CD4-positive, alpha-beta T cell treated with Interferon alpha-2 for 1 hour (primary cell): ENCODE results near the gene GLG1.
"Not testable (repeated sequence)": the region's sequence is repeated elsewhere in the genome, so short reads cannot be mapped to it uniquely, and the experiment has no call there.

ENCODE experiments used
- DNase-seq, 2 donors: peaks; one replicate each; pipeline ENCODE4 v3.0.0-alpha.2; 2020 to 2022

GLG1 gene

DNA sequence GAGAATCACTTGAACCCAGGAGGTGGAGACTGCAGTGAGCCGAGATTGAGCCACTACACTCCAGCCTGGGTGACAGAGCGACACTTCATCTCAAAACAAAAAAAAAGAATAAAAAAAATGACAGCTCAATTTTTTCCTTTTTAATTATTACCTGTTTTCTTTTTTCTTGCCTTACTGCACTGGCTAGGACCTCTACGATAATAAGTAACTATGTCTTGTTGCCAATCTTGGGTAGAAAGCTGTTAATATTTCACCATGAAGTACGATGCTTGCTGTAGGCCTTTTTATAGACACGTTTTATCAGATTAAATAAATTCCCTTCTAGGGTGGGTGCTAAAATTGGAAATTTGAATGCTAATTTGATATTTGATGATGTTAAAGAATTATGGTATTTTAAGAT is 82.8 kb downstream of the GLG1 start:
- DNase-seq, result no peak

DNA sequence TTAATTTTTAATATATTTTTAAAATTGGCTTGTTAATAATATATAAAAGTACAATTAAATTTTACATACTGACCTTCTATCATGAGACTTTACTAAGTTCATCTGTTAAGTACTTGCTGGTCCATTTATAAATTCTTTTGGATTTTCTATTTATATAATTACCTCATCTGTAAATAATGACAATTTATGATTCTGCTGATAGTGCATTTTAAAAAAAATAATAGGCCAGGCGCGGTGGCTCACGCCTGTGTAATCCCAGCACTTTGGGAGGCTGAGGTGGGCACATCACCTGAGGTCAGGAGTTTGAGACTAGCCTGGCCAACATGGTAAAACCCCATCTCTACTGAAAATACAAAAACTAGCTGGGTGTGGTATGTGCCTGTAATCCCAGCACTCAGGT is 83.2 kb downstream of the GLG1 start:
- DNase-seq, result not testable (repeated sequence)

DNA sequence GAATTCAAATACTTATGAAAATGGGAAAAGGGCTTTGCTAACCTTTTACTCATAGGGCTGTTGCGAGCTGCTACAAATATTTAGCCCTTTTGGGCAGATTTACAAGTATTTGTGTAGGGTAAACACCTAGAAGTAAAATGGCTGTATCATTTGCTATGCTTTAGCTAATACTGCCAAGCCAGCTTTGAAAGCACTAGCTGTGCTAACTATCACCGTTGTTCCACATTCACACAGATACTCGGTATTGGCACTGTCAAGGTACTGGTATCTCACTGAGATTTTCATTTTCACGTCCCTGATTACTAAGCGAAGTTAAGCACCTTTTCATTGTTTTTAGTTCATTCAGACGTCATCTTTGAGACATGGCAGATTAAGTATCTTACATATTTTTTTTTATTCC is 84.8 kb downstream of the GLG1 start:
- no peak for DNase-seq

DNA sequence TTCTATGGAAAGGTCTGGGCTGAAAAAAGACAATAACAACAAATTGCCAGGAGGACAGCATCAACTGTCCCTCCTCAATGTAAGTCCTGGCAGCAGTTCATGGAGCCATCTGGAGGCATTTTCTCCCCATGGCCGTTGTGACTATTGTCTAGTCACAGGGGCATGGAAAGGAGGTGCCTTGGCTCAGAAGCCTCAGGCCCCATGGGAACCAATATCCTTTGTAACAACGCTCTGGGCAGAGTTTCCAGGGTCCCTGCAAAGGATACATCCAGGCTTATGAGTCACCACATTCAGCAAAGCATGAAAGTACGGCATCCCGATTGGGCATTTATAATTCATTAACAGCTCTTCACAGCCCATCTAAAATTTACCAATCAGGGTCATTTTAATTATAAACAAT is 85.2 kb downstream of the GLG1 start:
- DNase-seq, result no peak

DNA sequence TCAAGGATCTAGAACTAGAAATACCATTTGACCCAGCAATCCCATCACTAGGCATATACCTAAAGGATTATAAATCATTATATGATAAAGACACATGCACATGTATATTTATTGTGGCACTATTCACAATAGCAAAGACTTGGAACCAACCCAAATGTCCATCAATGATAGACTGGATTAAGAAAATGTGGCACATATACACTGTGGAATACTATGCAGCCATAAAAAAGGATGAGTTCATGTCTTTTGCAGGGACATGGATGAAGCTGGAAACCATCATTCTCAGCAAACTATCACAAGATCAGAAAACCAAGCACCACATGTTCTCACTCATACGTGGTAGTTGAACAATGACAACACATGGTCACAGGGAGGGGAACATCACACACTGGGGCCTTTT is 88.0 kb downstream of the GLG1 start:
- DNase-seq, result not testable (repeated sequence)

DNA sequence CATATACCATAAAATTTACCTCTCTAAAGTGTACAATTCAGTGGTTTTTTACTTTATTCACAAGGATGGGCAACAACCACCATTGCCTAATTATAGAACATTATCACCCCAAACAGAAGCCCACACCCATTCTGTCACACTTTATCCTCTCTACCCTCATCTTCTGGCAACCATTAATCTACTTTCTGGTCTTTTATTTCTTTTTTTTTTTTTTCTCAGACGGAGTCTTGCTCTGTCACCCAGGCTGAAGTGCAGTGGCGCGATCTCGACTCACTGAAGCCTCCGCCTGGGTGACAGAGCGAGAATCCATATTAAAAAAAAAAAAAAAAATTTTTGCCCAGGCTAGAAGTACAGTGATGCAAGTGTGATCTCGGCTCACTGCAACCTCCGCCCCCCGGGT is 95.0 kb downstream of the GLG1 start:
- no peak for DNase-seq

DNA sequence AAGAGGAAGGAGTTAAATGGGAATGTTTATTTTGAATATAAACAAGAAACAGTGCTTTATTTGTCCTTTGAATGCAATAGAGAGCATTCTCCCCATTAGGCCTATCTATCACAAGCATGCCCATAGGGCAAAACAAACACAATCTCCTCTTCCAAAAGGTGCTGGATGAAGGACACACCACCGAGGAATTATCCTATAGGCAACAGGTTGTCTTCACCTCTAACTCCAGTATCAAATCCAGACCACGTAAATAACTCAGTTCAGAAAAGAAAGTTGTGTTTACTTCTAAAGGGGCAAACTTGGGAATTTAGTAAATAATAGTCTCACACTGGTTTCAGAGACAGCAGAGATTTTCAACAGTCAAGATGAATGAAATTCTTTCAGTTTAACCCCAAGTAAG is 101.9 kb downstream of the GLG1 start:
- no peak for DNase-seq

DNA sequence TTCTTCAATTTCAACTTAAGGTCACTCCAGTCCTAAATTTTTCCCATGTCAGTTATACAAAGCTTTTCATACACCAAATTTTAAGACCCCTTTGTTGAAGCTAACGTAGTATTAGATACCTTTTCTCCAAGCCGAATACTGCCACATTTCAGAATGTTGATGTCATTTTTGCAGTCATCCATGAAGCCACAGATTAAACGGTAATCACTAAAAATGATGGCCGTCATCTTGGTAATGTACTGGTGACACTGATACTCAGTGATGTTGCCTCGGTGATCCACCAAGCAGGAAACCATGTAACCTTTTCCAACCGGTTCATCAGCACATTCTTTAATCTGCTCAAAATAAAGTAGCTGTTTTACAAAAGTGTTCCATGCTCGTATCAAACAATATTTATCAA is 103.5 kb downstream of the GLG1 start:
- no peak for DNase-seq

DNA sequence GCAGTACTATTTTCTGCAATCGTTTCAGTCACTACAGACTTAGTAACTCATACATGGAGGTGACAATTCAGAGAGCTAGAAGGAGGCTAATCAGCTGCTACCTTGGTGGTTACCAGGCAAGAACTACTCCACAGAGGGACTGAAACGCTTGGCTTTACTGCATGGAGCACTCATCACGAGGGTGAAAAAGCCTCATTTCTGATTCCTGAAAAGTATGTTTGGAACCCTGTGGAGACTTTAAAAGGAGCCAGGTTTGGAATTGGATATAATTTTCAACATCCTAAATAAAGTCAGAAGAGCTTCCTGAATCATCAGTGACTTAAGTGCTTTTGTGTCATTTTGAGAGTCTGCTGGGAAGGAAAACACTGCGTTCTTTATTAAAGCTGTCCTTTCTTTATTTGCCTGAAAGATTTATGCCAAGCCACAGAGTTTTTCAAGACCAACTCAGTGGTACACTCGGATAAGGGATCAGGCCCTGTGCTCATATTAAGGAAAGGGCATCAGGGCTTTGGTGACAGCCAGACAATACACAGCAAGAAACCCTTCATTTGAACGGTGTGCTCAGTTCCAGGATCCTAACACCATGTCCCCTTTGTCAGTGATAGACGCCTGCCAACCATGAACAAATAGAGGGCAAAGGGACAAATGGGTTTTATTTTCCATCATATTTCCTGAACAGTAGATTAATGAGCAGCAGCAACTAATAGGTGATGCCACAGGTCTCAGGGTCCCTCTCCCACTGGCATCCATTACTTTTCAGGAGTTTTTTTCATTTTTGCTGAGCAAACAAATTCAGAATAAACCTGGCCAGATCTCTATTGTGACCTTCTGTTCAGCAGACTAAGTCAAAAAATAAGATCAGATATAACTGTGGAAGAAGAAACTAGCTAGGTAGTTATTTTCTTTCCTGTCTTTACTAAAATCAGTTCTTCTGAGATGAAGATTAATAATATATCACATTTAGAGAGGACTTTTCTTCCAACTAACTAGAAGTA is 105.1 kb downstream of the GLG1 start:
- no peak for DNase-seq

DNA sequence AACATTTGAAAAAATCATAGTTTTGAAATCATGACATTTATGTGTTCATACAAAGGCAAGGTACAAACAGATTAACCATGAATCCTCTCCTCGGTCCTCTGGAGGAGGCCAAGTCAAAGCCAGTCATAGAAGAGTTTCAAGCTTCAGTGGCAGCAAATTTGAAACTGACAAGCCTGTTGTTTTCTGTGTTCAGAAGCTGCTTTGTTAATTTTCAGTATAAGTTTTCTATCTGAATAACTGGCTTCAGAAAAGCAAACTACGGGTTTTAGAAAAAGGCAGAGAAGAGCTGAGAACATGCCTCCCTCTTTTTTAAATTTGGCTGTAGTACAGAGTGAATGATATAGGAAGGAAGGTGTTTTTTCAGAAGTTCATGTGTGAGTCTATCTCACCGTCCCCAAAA is 106.0 kb downstream of the GLG1 start:
- DNase-seq, result no peak

DNA sequence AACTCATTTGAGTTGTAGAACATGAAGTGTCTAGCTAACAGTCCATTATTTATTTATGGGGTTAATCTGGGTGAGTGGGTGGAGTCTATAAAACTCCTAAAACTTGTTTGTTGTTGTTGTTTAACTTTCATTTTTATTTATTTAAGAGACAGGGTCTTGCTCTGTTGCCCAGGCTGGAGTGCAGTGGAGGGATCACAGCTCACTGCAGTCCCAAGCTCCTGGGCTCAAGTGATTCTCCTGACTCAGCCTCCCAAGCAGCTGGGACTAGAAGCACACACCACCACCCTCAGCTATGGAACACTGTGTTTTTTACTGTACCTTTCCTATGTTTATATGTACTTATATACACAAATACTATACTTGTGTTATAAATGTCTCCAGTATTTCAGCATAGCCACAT is 107.8 kb downstream of the GLG1 start:
- DNase-seq, result no peak

DNA sequence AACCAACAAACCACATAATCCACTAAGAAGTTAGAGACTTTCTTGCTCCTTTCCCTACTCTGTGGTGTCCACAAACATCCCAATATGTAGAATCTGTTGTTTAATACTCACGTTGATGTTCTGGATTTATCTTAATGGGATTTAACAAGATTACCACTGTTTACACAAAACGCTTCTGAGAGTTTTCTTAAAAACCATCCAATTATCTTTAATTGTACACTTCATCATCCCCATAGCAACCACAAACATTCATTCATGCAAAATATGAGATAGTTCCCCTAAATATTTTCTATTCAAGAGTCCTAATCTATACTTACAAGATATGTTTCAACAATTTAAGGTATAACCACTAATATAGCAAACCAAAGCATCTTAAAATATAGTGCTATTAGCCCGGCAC is 109.2 kb downstream of the GLG1 start:
- DNase-seq, result no peak

DNA sequence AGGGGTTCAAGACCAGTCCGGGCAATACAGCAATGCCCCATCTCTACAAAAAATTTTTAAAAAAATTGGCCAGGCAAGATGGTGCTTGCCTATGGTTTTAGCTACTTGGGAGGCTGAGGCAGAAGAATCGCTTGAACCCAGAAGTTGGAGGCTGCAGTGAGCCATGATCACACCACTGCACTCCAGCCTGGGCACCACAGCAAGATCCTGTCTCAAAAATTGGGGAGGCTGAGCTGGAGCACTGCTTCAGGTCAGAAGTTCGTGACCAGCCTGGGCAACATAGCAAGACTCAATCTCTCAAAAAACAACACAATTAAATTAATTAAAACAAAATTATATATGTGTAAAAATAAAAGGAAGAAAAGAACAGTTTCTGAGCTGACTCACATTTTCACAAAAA is 110.9 kb downstream of the GLG1 start:
- DNase-seq, result no peak

DNA sequence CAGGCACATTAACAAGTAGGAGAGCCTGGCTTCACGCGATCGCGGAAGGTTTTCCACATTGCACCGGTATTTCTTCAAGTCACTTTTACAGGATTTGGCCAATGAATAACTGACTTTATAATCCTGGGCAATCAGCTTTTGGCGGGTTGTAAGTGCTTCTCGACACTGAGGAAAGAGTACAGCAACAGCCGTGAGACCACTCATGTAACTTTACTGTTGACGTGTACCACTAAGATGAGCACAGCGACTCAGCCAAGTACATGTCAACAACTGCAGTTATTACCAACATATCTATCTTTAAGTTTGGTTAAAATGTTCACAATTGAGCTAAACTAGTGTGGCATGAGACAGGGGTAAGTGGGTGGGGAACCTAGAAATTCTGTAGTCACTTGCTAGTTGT is 113.9 kb downstream of the GLG1 start:
- DNase-seq, result no peak

DNA sequence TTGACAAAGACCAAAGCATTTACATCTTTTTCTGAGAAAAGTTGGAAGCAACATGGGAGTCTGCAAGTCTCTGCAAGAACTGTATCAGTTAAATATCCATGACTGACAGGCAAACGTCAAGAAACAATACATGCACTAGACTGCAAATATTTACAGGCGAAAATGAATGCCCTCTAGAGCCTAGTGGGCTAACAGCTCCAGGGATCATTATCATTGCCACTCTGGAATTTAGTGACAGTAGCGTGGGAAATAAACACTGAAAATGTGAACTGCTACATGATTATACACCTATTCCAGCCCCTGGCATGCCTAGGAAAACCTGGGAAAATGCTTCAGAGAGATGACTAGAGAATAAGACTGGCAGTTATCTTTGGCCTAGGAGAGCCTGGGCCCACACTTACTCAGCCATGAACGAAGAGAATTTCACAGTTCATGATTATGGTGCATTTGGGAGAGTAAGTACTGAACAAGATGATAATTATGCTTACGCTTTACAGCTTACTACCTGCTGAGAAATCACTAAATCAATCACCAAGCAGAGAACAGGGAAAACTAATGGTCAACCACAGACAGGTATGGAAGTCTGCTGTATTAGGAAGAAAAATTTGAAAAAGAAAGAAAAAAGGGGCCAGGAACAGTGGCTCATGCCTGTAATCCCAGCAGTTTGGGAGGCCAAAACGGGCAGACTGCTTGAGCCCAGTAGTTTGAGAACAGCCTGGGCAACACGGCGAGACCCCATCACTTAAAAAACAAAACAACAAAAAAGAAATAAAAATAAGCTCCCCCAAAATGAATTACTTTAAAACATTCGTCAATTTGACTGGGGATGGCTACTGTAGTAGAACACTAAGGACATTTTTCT is 119.0 kb downstream of the GLG1 start:
- no peak for DNase-seq

DNA sequence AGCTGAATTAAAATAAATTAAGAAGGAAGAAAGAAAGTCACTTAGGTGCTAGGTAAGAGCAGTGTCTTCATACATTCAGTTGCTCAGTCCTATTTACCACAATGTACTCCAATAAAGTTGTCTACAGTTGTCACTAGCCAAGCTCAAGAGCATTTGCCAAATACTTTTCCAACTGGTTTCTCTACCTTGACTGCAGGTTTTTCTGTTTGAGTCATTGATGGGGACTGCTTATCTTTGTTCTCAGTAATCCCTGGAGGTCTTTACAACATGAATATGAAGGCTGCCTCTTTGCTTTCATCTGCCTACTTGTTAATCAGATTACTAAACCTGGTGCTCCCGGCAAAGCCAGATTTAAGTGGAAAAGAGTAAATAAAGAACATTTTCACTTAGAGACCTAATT is 121.0 kb downstream of the GLG1 start:
- DNase-seq, result no peak

DNA sequence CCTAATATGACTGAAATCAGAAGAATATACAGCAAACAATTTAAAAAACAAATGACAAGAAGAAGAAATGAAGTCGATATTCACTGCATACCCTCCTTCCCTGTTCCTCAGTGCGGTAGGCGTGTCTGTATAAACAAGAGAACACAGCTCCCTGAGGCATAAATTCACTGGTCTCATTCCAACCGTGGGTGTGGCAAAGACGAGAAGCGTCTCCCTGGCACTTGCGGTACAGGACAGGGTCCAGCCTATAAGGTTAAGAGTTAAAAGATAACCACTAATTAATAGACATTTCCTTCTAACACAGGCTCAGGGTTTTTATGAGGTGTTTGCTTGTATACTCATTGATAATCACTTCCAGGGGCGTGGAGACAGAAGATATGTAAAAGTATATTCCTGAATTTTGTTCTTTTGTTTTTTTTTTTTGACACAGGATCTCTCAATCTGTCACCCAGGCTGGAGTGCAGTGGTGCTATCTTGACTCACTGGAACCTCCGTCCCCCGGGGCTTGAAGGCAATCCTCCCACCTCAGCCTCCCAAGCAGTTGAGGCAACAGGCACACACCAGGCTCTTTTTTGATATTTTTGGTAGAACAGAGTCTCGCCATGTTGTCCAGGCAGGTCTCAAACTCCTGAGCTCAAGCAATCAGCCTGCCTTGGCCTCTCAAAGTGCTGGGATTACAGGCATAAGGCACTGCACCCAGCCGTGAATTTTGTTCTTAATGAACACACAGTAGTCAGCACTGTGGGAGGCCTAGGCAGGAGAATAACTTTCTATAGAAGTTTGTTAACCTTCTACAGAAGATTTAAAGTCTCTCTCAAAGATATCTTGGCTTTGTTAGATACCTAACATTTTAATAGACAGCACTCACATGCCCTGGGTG is 126.5 kb downstream of the GLG1 start:
- DNase-seq, result no peak

DNA sequence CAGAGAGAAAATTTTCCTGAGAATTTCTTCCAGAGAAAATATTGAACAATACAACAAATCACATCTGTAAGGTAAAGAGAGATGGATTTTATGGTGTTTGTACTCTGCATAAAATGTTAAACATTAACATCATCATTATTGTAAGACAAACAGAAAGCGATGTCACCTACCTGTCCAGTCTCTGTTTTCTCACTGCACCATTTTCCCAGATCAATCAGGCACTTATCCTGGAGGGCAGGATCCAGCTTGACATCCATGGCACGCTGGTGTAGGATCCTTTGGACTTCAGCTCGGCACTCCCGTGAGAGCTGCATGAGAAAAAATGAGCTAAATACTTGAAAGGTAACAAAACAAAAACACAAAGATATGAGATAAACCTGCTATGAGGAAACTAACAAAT is 129.7 kb downstream of the GLG1 start:
- DNase-seq, result no peak

DNA sequence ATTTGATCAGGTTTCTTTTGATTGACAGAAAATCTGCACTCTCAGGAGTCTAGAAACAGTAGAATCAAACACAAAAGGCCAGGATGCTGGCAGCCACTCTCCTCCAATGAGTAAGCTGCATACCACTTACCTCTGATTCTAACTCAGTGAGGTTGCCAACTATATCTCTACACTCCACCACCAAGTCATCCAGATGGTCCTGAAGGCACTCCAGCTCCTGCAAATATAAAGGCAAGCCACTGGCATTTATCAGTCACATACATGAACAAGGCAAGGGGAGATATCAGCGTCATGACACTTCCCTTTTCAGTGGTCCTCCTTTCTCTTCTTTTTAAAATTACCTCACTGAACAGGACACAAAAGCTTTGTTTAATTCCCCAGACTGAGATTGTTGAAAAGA is 132.5 kb downstream of the GLG1 start:
- no peak for DNase-seq

DNA sequence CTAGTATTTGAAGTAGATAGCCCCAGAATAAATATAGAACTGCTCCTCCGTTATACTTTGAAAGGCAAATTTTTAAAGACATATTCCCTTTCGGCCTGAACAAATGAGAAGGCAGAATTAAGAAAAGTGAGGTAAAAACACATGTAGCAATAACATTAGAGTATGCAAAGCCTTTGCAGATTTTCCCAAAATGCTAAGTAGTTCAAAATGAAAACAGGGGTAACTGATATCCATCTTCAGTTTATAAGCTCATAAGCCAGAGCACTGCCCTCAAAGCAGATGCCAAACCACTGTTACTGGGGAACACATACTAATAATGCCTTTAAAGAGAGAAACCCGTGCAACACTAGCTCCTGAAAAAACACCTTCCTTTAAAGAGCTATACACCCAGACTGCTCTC is 134.4 kb downstream of the GLG1 start:
- DNase-seq, result no peak

DNA sequence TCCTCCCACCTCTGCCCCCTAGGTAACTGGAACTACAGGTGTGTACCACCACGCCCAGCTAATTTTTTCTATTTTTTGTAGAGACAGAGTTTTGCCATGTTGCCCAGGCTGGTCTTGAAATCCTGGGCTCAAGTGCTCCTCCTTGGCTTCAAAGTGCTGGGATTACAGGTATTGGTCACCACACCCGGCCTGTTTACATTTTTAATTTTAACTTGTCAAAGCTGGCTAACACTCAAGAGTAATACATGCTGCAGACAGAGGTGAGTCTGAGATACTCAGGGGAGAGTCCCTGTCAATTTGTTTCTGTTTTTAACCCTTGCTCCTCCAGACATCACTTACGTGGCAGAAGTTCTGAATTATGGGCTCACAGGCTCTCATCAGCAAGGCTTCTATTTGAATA is 134.9 kb downstream of the GLG1 start:
- DNase-seq, result no peak

DNA sequence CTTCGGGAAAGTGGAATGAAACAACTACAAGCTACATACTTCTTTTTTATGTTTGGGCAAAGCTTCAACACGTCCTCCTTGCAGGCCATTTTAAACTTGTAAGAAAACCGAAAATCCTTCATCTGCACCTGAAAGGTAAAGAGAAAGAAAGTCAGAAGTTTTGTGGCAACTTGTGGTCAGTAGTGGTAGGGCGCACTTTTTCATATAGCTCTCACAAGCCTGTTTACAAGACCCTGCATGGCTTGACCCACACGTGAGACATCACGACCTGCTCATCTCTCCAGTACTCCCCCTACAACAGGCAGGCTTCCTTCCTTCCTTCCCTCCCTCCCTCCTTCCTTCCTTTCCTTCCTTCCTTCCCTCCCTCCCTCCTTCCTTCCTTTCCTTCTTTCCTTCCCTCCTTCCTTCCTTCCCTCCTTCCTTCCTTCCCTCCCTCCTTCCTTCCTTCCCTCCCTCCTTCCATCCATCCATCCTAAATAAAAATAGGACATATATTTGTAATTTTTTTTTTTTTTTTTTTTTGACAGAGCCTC is 136.9 kb downstream of the GLG1 start:
- no peak for DNase-seq
